Liver (tissue), 9 donors: ENCODE measurements around the gene ARHGAP10. TPM values are rescaled to one million over a fixed set of nuclear protein-coding genes. Genes with fewer than 3 reads are reported as not detected.

ENCODE experiments used
- DNase-seq: peaks from one replicate; pipeline ENCODE4 v3.0.0-alpha.2; 2017; ENCODE audit warnings: low spot score
- H3K27ac ChIP-seq, 2 donors: one replicate each; pipeline ENCODE4 v1.7.0; 2013; ENCODE audit warnings: inconsistent platforms in 2 of 2, low read length in 2 of 2, control low read depth in 1 of 2, low read depth in 1 of 2, mild to moderate bottlenecking in 1 of 2
- H3K27me3 ChIP-seq, 4 donors: one replicate each; pipeline versions ENCODE4 v1.6.1 to v1.7.0; 2013; ENCODE audit warnings: low read length in 3 of 4, inconsistent platforms in 1 of 4, mild to moderate bottlenecking in 1 of 4, moderate library complexity in 1 of 4; ENCODE audit not compliant: control insufficient read depth in 4 of 4, insufficient read depth in 4 of 4
- H3K36me3 ChIP-seq, 4 donors: one replicate each; pipeline versions ENCODE4 v1.6.1 to v1.7.0; 2013; ENCODE audit warnings: low read length in 3 of 4, mild to moderate bottlenecking in 3 of 4, low read depth in 1 of 4, moderate library complexity in 1 of 4; ENCODE audit not compliant: control insufficient read depth in 4 of 4, insufficient read depth in 3 of 4
- H3K4me1 ChIP-seq, 4 donors: one replicate each; pipeline versions ENCODE4 v1.6.1 to v1.7.0; 2013; ENCODE audit warnings: low read length in 3 of 4, mild to moderate bottlenecking in 3 of 4, moderate library complexity in 1 of 4; ENCODE audit not compliant: control insufficient read depth in 4 of 4, insufficient read depth in 4 of 4
- H3K4me3 ChIP-seq, 3 donors: one replicate each; pipeline versions ENCODE4 v1.6.1 to v1.7.0; 2013; ENCODE audit warnings: low read length in 3 of 3, control low read depth in 1 of 3, low read depth in 1 of 3, mild to moderate bottlenecking in 1 of 3
- H3K9ac ChIP-seq, 2 donors: one replicate each; pipeline ENCODE4 v1.7.0; 2013; ENCODE audit warnings: low read length in 2 of 2, mild to moderate bottlenecking in 2 of 2, moderate library complexity in 2 of 2, control low read depth in 1 of 2, low read depth in 1 of 2
- H3K9me3 ChIP-seq, 4 donors: one replicate each; pipeline versions ENCODE4 v1.6.1 to v1.7.0; 2013; ENCODE audit warnings: low read length in 3 of 4; ENCODE audit not compliant: control insufficient read depth in 4 of 4
- EGR1 ChIP-seq, 2 donors: IDR thresholded peaks; 2 replicates each; pipeline ENCODE4 v1.6.1; 2016 to 2018; ENCODE audit warnings: antibody characterized with exemption in 2 of 2, low read depth in 2 of 2
- FOXA1 ChIP-seq: IDR thresholded peaks from 2 replicates; pipeline ENCODE4 v1.6.1; 2016; ENCODE audit warnings: antibody characterized with exemption
- FOXA2 ChIP-seq: IDR thresholded peaks from 2 replicates; pipeline ENCODE4 v1.6.1; 2016; ENCODE audit warnings: antibody characterized with exemption
- GABPA ChIP-seq, 2 donors: IDR thresholded peaks in 1 of 2; conservative IDR thresholded peaks in 1 of 2; 2 replicates each; pipeline ENCODE4 v1.6.1; 2016; ENCODE audit warnings: antibody characterized with exemption in 2 of 2, mild to moderate bottlenecking in 1 of 2, moderate library complexity in 1 of 2
- HNF4A ChIP-seq, 2 donors: conservative IDR thresholded peaks; 2 replicates each; pipeline ENCODE4 v1.6.1; 2016; ENCODE audit warnings: antibody characterized with exemption in 2 of 2, mild to moderate bottlenecking in 2 of 2
- HNF4G ChIP-seq: IDR thresholded peaks from 2 replicates; pipeline ENCODE4 v1.6.1; 2016; ENCODE audit warnings: antibody characterized with exemption
- JUND ChIP-seq, 2 donors: IDR thresholded peaks; 2 replicates each; pipeline ENCODE4 v1.6.1; 2016; ENCODE audit warnings: antibody characterized with exemption in 2 of 2
- NR2F2 ChIP-seq: IDR thresholded peaks from 2 replicates; pipeline ENCODE4 v1.6.1; 2016; ENCODE audit warnings: antibody characterized with exemption
- RAD21 ChIP-seq, 2 donors: IDR thresholded peaks; 2 replicates each; pipeline ENCODE4 v1.6.1; 2016; ENCODE audit warnings: antibody characterized with exemption in 2 of 2, mild to moderate bottlenecking in 2 of 2
- RXRA ChIP-seq, 2 donors: IDR thresholded peaks; 2 replicates each; pipeline ENCODE4 v1.6.1; 2017 to 2018; ENCODE audit warnings: antibody characterized with exemption in 2 of 2, mild to moderate bottlenecking in 1 of 2
- SP1 ChIP-seq: IDR thresholded peaks from 2 replicates; pipeline ENCODE4 v1.6.1; 2018; ENCODE audit warnings: antibody characterized with exemption, mild to moderate bottlenecking
- TAF1 ChIP-seq: conservative IDR thresholded peaks from 2 replicates; pipeline ENCODE4 v1.6.1; 2016; ENCODE audit warnings: antibody characterized with exemption, mild to moderate bottlenecking
- YY1 ChIP-seq: IDR thresholded peaks from 2 replicates; pipeline ENCODE4 v1.6.1; 2016; ENCODE audit warnings: antibody characterized with exemption, mild to moderate bottlenecking
- WGBS: extraction: QIAGEN DNeasy Blood & Tissue Kit; methylation state at CpG from one replicate; pipeline ENCODE4 v1.1.7; 2013; 5-methylcytosine and 5-hydroxymethylcytosine counted together
- polyA plus RNA-seq, 2 donors: library from polyadenylated mRNA; stranded (reverse) in 1 of 2; unstranded in 1 of 2; fragments of 200-250 nt in 1 of 2; fragments of >200 nt in 1 of 2; fragmentation: Nextera tagmentation in 1 of 2; extraction: Ambion mirVana in 1 of 2; gene quantifications; one replicate each; pipeline versions ENCODE4 v1.2.1 to v1.2.3, GENCODE V29; 2013 to 2015
- total RNA-seq, 2 donors: library from RNA; depleted of rRNA; stranded (reverse); fragments of >200 nt; gene quantifications; one replicate each; pipeline ENCODE4 v1.2.3, GENCODE V29; 2014
- TF ChIP-seq, protein P1 (sequence below): IDR thresholded peaks from 2 replicates; pipeline ENCODE4 v1.6.1; 2016; ENCODE audit warnings: antibody characterized with exemption
- TF ChIP-seq, protein P2 (sequence below): IDR thresholded peaks from 2 replicates; pipeline ENCODE4 v1.6.1; 2016; ENCODE audit warnings: antibody characterized with exemption
- donor health status: healthy.
- donor health status: healthy.
- donor health status: healthy.
- donor health status: healthy.
- donor health status: healthy.

The ARHGAP10 gene
- total and polyA plus RNA-seq, 4 donors, result 1.5 to 13.0 (median 4.3) TPM

DNA sequence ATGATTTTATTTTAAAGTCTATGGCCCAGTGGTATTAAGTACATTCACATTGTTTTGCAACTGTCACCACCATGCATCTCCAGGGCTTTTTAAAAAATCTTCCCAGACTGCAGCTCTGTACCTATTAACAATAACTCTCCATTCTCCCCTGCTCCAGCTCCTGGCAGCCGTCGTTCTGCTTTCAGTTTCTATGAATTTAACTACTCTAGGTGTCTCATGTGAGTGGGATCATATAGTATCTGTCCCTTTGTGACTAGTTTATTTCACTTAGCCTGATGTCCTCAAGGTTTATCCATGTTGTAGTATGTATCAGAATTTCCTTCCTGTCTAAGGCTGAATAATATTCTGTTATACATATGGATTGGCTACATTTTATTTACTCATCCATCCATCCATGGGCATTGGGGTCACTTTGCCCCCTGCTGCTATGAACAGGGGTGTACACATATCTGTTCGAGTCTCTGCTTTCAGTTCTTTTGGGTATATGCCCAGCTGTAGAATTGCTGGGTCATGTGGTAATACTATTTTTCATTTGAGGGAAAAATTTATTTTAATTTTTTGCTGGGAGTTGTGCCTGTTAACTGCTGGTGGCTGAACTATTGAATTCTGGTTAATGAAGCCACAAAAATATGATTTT is 131.3 kb downstream of the ARHGAP10 start:
- Histone ChIP-seq H3K27me3 (no peaks in the 10 kb centered on the region), H3K36me3 (no peaks in the 10 kb centered on the region), H3K27ac (no peak overlapping the region), H3K4me3 (no peak overlapping the region), H3K9ac (no peak overlapping the region), H3K4me1 (peaks cover 0 to 8% (median 6%) of the 10 kb centered on the region in 4 donors), H3K9me3 (peaks cover 0 to 3% (median 3%) of the 10 kb centered on the region in 4 donors)
- 63% methylated on average over 3 of the region's 3 CpGs for WGBS
- TF ChIP-seq, protein P1, sequence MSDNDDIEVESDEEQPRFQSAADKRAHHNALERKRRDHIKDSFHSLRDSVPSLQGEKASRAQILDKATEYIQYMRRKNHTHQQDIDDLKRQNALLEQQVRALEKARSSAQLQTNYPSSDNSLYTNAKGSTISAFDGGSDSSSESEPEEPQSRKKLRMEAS, result no peak
- no peak for TF ChIP-seq NR2F2
- TF ChIP-seq EGR1 (IDR thresholded peaks at IDR 0.05; ENCODE audit: low read depth in 2 of 2), result no peak
- no peak for DNase-seq

DNA sequence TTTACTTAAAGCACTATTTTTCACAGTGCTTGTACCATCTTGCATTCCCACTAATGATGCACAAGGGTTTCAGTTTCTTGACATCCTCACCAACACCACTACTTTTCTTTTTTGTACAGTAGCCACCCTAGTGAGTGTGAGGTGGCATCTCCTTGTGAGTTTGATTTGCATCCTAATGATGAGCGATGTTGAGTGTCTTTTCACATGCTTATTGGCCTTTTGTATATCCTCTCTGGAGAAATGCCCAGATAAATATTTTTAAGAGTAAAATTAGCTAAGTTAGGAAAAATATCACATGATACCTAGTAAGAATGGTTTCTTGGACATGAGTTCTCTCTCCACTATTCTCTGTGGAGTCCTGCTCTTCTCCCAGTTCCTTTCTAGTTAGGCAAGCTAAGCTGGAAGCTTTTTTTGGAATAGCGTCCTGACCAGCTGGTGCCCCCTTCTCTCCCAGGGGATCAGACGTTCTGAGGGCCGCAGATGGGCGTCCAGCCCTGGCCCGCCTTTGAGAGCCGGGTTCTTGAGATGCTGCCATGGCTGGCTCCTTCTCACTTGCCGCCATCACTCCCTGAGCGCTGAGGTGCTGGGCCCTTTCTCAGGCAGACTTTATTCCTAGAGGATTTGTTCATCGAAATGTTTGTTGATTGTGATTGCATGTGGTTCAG is 132.1 kb downstream of the ARHGAP10 start:
- DNase-seq, result no peak
- 81% methylated on average over 10 of the region's 10 CpGs for WGBS
- no peak overlapping the region for H3K27ac ChIP-seq

DNA sequence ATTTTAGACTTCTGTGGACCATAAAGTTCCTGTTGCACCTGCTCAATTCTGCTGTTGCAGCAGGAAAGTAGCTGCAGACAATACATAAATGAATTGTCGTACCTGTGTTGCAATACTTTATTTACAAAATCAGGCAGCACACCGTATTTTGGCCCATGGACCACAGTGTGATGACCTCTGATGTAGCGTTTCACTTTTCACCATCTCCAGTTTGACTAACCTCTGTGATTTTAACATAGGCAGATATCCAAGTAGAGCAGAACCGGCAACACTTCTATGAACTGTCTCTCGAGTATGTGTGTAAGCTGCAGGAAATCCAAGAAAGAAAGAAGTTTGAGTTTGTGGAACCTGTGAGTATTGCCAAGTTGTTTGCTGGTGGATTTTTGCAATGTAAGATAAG is 132.7 kb downstream of the ARHGAP10 start:
- H3K9ac ChIP-seq, result no peak overlapping the region
- no peaks in the 10 kb centered on the region for H3K27me3 ChIP-seq
- 29% methylated on average over 5 of the region's 5 CpGs for WGBS
- no peak for DNase-seq
- TF ChIP-seq, protein P1, result peak; percentile 51
- peak; percentile 84 for TF ChIP-seq FOXA2
- TF ChIP-seq FOXA1, result peak; percentile 51
- TF ChIP-seq TAF1, result no peak
- TF ChIP-seq GABPA (IDR thresholded peaks at IDR 0.05 in 1 of 2, conservative IDR thresholded peaks at IDR 0.05 in 1 of 2), result no peak
- TF ChIP-seq HNF4A (conservative IDR thresholded peaks at IDR 0.05), result peak; percentile 90 to 94
- TF ChIP-seq RXRA (IDR thresholded peaks at IDR 0.05), result peak; percentile 72 to 84
- peak; percentile 44 for TF ChIP-seq YY1
- TF ChIP-seq, protein P2, sequence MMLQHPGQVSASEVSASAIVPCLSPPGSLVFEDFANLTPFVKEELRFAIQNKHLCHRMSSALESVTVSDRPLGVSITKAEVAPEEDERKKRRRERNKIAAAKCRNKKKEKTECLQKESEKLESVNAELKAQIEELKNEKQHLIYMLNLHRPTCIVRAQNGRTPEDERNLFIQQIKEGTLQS, result no peak
- TF ChIP-seq SP1, result peak; percentile 16
- TF ChIP-seq JUND (IDR thresholded peaks at IDR 0.05), result no peak
- TF ChIP-seq RAD21 (IDR thresholded peaks at IDR 0.05), result peak in 1 of 2 donors; percentile 19
- TF ChIP-seq HNF4G, result peak; percentile 50
- H3K27ac ChIP-seq, result peak overlapping the region in 1 of 2 donors; percentile 23
- H3K4me3 ChIP-seq, result no peak overlapping the region
- H3K9me3 ChIP-seq, result peaks cover 0 to 3% (median 3%) of the 10 kb centered on the region in 4 donors
- H3K4me1 ChIP-seq, result peaks cover 0 to 8% (median 6%) of the 10 kb centered on the region in 4 donors
- no peaks in the 10 kb centered on the region for H3K36me3 ChIP-seq

More for the DNA sequence above, 132.1 kb downstream of the ARHGAP10 start:
- no peak overlapping the region for H3K4me3 ChIP-seq
- H3K9ac ChIP-seq, result no peak overlapping the region
- H3K4me1 ChIP-seq, result peaks cover 0 to 8% (median 6%) of the 10 kb centered on the region in 4 donors
- no peaks in the 10 kb centered on the region for H3K36me3 ChIP-seq
- no peaks in the 10 kb centered on the region for H3K27me3 ChIP-seq
- TF ChIP-seq RXRA (IDR thresholded peaks at IDR 0.05), result no peak
- H3K9me3 ChIP-seq, result peaks cover 0 to 3% (median 3%) of the 10 kb centered on the region in 4 donors
